K562 (cell line): ENCODE results near the gene RNASEH1. TPM values are rescaled to one million over a fixed set of nuclear protein-coding genes. Genes with fewer than 3 reads are reported as not detected.

Experiments used
- CEBPB ChIP-seq: fragments of 450-650 bp; IDR thresholded peaks from 2 replicates; pipeline ENCODE4 v1.6.1; 2016; ENCODE audit warnings: missing genetic modification characterization, missing compliant biosample characterization
- GATAD2B ChIP-seq: fragments of 450-650 bp; IDR thresholded peaks from 2 replicates; pipeline ENCODE4 v1.6.1; 2017; ENCODE audit warnings: mild to moderate bottlenecking, borderline replicate concordance
- GTF2E2 ChIP-seq: fragments of 200-800 bp; sonication (Bioruptor generic); IDR thresholded peaks from 2 replicates; pipeline ENCODE4 v1.6.1; 2016; ENCODE audit warnings: missing genetic modification characterization, missing compliant biosample characterization
- ILF3 ChIP-seq: fragments of 450-650 bp; IDR thresholded peaks from 2 replicates; pipeline ENCODE4 v1.6.1; 2018; ENCODE audit warnings: antibody characterized with exemption, mild to moderate bottlenecking, moderate library complexity, borderline replicate concordance
- LCOR ChIP-seq: sonication (generic); formaldehyde crosslinking; IDR thresholded peaks from 2 replicates; pipeline ENCODE4 v1.8.0; 2022; ENCODE audit warnings: mild to moderate bottlenecking, missing genetic modification reagents
- MAFF ChIP-seq: IDR thresholded peaks from 2 replicates; pipeline ENCODE4 v1.6.1; 2012; ENCODE audit warnings: low read length, improper control_type of control experiment
- MITF ChIP-seq: IDR thresholded peaks from 2 replicates; pipeline ENCODE4 v1.6.1; 2014; ENCODE audit warnings: antibody characterized with exemption
- MLX ChIP-seq, 2 experiments: fragments of 450-650 bp in 1 of 2; sonication (generic) in 1 of 2; formaldehyde crosslinking; conservative IDR thresholded peaks; 2 replicates each; pipeline versions ENCODE4 v1.4.0 to v1.8.1; 2020 to 2022; ENCODE audit warnings: mild to moderate bottlenecking in 1 of 2, missing genetic modification reagents in 1 of 2
- MNT ChIP-seq, 2 experiments: fragments of 450-650 bp; conservative IDR thresholded peaks; 2 replicates each; pipeline ENCODE4 v1.6.1; 2017; ENCODE audit warnings: mild to moderate bottlenecking in 2 of 2, moderate library complexity in 2 of 2
- POU5F1 ChIP-seq: fragments of 150-350 bp; IDR thresholded peaks from 2 replicates; pipeline ENCODE4 v1.6.1; 2014; ENCODE audit warnings: borderline replicate concordance, low read length, low read depth, mild to moderate bottlenecking; ENCODE audit not compliant: partially characterized antibody
- RBM22 ChIP-seq: fragments of 200-400 bp; formaldehyde crosslinking; IDR thresholded peaks from 2 replicates; pipeline ENCODE4 v1.6.1; 2018; ENCODE audit warnings: low read length, low read depth; ENCODE audit not compliant: poor library complexity, severe bottlenecking
- RHOXF2B ChIP-seq: fragments of 250-450 bp; sonication (Bioruptor Pico); conservative IDR thresholded peaks from 2 replicates; pipeline ENCODE4 v1.5.1; 2021
- SIN3A ChIP-seq, 2 experiments: fragments of 150-350 bp in 1 of 2; IDR thresholded peaks; 2 replicates each; pipeline ENCODE4 v1.6.1; 2011 to 2016; ENCODE audit warnings: borderline replicate concordance in 2 of 2, low read depth in 2 of 2, low read length in 2 of 2, mild to moderate bottlenecking in 2 of 2, moderate library complexity in 2 of 2; ENCODE audit not compliant: control insufficient read depth in 1 of 2
- SRF ChIP-seq, 2 experiments: fragments of 250-450, 450-650 bp in 1 of 2; sonication (Bioruptor Pico) in 1 of 2; sonication (generic) in 1 of 2; formaldehyde crosslinking; IDR thresholded peaks; 2 replicates each; pipeline versions ENCODE4 v1.5.0 to v1.5.1; 2020 to 2022; ENCODE audit warnings: mild to moderate bottlenecking in 1 of 2, missing genetic modification reagents in 1 of 2
- TAF1 ChIP-seq: IDR thresholded peaks from 2 replicates; pipeline ENCODE4 v1.6.1; 2011; ENCODE audit warnings: mild to moderate bottlenecking, low read length, moderate library complexity; ENCODE audit not compliant: insufficient read depth, control insufficient read depth, severe bottlenecking; ENCODE audit errors: extremely low read depth
- U2AF1 ChIP-seq: fragments of 200-400 bp; formaldehyde crosslinking; optimal IDR thresholded peaks from 2 replicates; pipeline ENCODE3; 2017; ENCODE audit warnings: mild to moderate bottlenecking, low read depth, low read length, moderate library complexity
- XRCC4 ChIP-seq: IDR thresholded peaks from one replicate; pipeline ENCODE4 v1.6.1; 2011; ENCODE audit not compliant: insufficient read depth, insufficient read length; ENCODE audit errors: extremely low read depth
- ZKSCAN1 ChIP-seq: fragments of 150-350 bp; IDR thresholded peaks from 2 replicates; pipeline ENCODE4 v1.6.1; 2016; ENCODE audit warnings: low read depth, low read length
- ZNF280B ChIP-seq: fragments of 250-450 bp; sonication (Bioruptor Pico); IDR thresholded peaks from 2 replicates; pipeline ENCODE4 v1.5.1; 2021; ENCODE audit warnings: mild to moderate bottlenecking
- ZNF311 ChIP-seq: fragments of 250-450 bp; sonication (Bioruptor Pico); IDR thresholded peaks from 2 replicates; pipeline ENCODE4 v1.4.0; 2020; ENCODE audit warnings: mild to moderate bottlenecking, moderate library complexity
- polyA plus RNA-seq, 8 experiments: library from polyadenylated mRNA; depleted of rRNA in 4 of 8; stranded (reverse) in 5 of 8; unstranded in 3 of 8; fragments of >200 nt; fragmentation: Nextera tagmentation in 2 of 8; fragmentation: Illumina TruSeq in 1 of 8; extraction: Ambion mirVana in 2 of 8; extraction: Trizol in 1 of 8; gene quantifications; 2 replicates each; pipeline versions ENCODE4 v1.2.1 to v1.2.3, GENCODE V29; 2011 to 2014; ENCODE audit warnings: inconsistent platforms in 1 of 8, missing spikeins in 1 of 8
- total RNA-seq, 7 experiments: library from RNA; depleted of rRNA in 6 of 7; stranded (reverse); fragments of >200 nt in 6 of 7; fragmentation: Illumina TruSeq in 2 of 7; extraction: Trizol in 2 of 7; gene quantifications; 2 replicates each; pipeline versions ENCODE4 v1.2.1 to v1.2.3, GENCODE V29; 2011 to 2021; ENCODE audit warnings: low replicate concordance in 1 of 7

RNASEH1 gene
- total and polyA plus RNA-seq, 9 of the 15 experiments (the other 6 are each of a cell fraction or from before 2014, with no cell fraction given), result 25.7 to 47.5 (median 42.8) TPM

GRCh38 chr2:3594493-3595281 is 36.6 kb upstream of the RNASEH1 start, which contains the start of gene COLEC11 (continued):
- TF ChIP-seq U2AF1 (no peak), ZNF280B (no peak), RHOXF2B (no peak), GTF2E2 (tag) (no peak), XRCC4 (no peak), MITF (no peak), GATAD2B (no peak), CEBPB (no peak), TAF1 (no peak), POU5F1 (peak; percentile 11), SIN3A (IDR thresholded peaks at IDR 0.05; ENCODE audit: borderline replicate concordance in 2 of 2, control insufficient read depth in 1 of 2, low read depth in 2 of 2, low read length in 2 of 2) (no peak), SRF (CRISPR knock-in tag; IDR thresholded peaks at IDR 0.05) (no peak), LCOR (CRISPR knock-in tag) (no peak), RBM22 (no peak), ILF3 (no peak), ZNF311 (CRISPR knock-in tag) (no peak), ZKSCAN1 (no peak), MLX (CRISPR knock-in tag; conservative IDR thresholded peaks at IDR 0.05) (no peak), MNT (conservative IDR thresholded peaks at IDR 0.05) (peak in 1 of 2 experiments; percentile 56; a peak in 2 of 4 replicates), MAFF (no peak)
